ENCODE measurements around the gene PHF2.

Gene PHF2

GRCh38 chr9:93574900-93575795, 1.2 kb upstream of the PHF2 start:
- H3K36me3 ChIP-seq (ENCODE audit: insufficient read depth, low read length) = no peaks in the 10 kb centered on the region
- peaks cover 25% of the 10 kb centered on the region for H4K20me1 ChIP-seq (ENCODE audit: insufficient read depth, low read length, poor library complexity, severe bottlenecking)
- peak overlapping the region; percentile 91 for H2AFZ ChIP-seq (ENCODE audit: low read length)
- peak overlapping the region; percentile 84 for H3K4me2 ChIP-seq (ENCODE audit: low read depth, low read length, poor library complexity, severe bottlenecking)
- H3K27me3 ChIP-seq (ENCODE audit: insufficient read depth, low read length, poor library complexity, severe bottlenecking) = no peaks in the 10 kb centered on the region
- peaks cover 34% of the 10 kb centered on the region for H3K4me1 ChIP-seq (ENCODE audit: insufficient read depth, low read length, poor library complexity, severe bottlenecking)
- no peaks in the 10 kb centered on the region for H3F3A ChIP-seq (ENCODE audit: low read depth)
- H3K9me2 ChIP-seq (replicated peaks; ENCODE audit: low read depth, low read length) = no peaks in the 10 kb centered on the region
- TF ChIP-seq CTCF (conservative IDR thresholded peaks at IDR 0.05; ENCODE audit: low read length) (no peak), EZH2phosphoT487 (IDR thresholded peaks at IDR 0.05; ENCODE audit: borderline replicate concordance) (no peak)
- peak overlapping the region; percentile 82 for H3K4me3 ChIP-seq (ENCODE audit: low read length, poor library complexity, severe bottlenecking)
- H3K9me3 ChIP-seq (ENCODE audit: insufficient read depth, low read depth, low read length) = no peaks in the 10 kb centered on the region
- H3K79me2 ChIP-seq (ENCODE audit: insufficient read depth, low read length) = peaks cover 47% of the 10 kb centered on the region
- peak overlapping the region; percentile 94 for H3K9ac ChIP-seq (ENCODE audit: low read depth, low read length, poor library complexity, severe bottlenecking)

- Histone ChIP-seq H3K9me2 (replicated peaks; ENCODE audit: low read depth, low read length) (no peaks in the 10 kb centered on the region), H3K27me3 (ENCODE audit: insufficient read depth, low read length, poor library complexity, severe bottlenecking) (no peaks in the 10 kb centered on the region), H3K9me3 (ENCODE audit: insufficient read depth, low read depth, low read length) (no peaks in the 10 kb centered on the region), H3K9ac (ENCODE audit: low read depth, low read length, poor library complexity, severe bottlenecking) (peak overlapping the region; percentile 94), H3K79me2 (ENCODE audit: insufficient read depth, low read length) (peaks cover 54% of the 10 kb centered on the region), H3F3A (ENCODE audit: low read depth) (no peaks in the 10 kb centered on the region), H3K36me3 (ENCODE audit: insufficient read depth, low read length) (no peaks in the 10 kb centered on the region), H3K4me1 (ENCODE audit: insufficient read depth, low read length, poor library complexity, severe bottlenecking) (peaks cover 41% of the 10 kb centered on the region), H3K4me3 (ENCODE audit: low read length, poor library complexity, severe bottlenecking) (peak overlapping the region; percentile 82), H2AFZ (ENCODE audit: low read length) (peak overlapping the region; percentile 91), H3K4me2 (ENCODE audit: low read depth, low read length, poor library complexity, severe bottlenecking) (peak overlapping the region; percentile 84), H4K20me1 (ENCODE audit: insufficient read depth, low read length, poor library complexity, severe bottlenecking) (peaks cover 29% of the 10 kb centered on the region)
- TF ChIP-seq EZH2phosphoT487 (IDR thresholded peaks at IDR 0.05; ENCODE audit: borderline replicate concordance) (no peak), CTCF (conservative IDR thresholded peaks at IDR 0.05; ENCODE audit: low read length) (no peak)
Observed at GRCh38 chr9:93575796-93576257, 557 bp upstream of the PHF2 start.

- no peak for TF ChIP-seq EZH2phosphoT487 (IDR thresholded peaks at IDR 0.05; ENCODE audit: borderline replicate concordance)
- no peak for TF ChIP-seq CTCF (conservative IDR thresholded peaks at IDR 0.05; ENCODE audit: low read length)
- Histone ChIP-seq H3K4me3 (ENCODE audit: low read length, poor library complexity, severe bottlenecking) (peak overlapping the region; percentile 87), H3K79me2 (ENCODE audit: insufficient read depth, low read length) (peaks cover 69% of the 10 kb centered on the region), H3K9me2 (replicated peaks; ENCODE audit: low read depth, low read length) (no peaks in the 10 kb centered on the region), H3K4me2 (ENCODE audit: low read depth, low read length, poor library complexity, severe bottlenecking) (peak overlapping the region; percentile 90), H3K4me1 (ENCODE audit: insufficient read depth, low read length, poor library complexity, severe bottlenecking) (peaks cover 54% of the 10 kb centered on the region), H4K20me1 (ENCODE audit: insufficient read depth, low read length, poor library complexity, severe bottlenecking) (peaks cover 33% of the 10 kb centered on the region), H3F3A (ENCODE audit: low read depth) (no peaks in the 10 kb centered on the region), H3K36me3 (ENCODE audit: insufficient read depth, low read length) (no peaks in the 10 kb centered on the region), H3K9me3 (ENCODE audit: insufficient read depth, low read depth, low read length) (no peaks in the 10 kb centered on the region), H3K9ac (ENCODE audit: low read depth, low read length, poor library complexity, severe bottlenecking) (peak overlapping the region; percentile 86), H2AFZ (ENCODE audit: low read length) (no peak overlapping the region), H3K27me3 (ENCODE audit: insufficient read depth, low read length, poor library complexity, severe bottlenecking) (no peaks in the 10 kb centered on the region)
Observed at GRCh38 chr9:93577078-93577974, 942 bp downstream of the PHF2 start.
